ENCODE measurements around the gene SERPINA4. TPM values are rescaled to one million over a fixed set of nuclear protein-coding genes. Genes with fewer than 3 reads are reported as not detected.

SERPINA4 gene
- total and polyA plus RNA-seq, 9 of the 15 experiments (the other 6 are each of a cell fraction or from before 2014, with no cell fraction given) = not detected

DNA sequence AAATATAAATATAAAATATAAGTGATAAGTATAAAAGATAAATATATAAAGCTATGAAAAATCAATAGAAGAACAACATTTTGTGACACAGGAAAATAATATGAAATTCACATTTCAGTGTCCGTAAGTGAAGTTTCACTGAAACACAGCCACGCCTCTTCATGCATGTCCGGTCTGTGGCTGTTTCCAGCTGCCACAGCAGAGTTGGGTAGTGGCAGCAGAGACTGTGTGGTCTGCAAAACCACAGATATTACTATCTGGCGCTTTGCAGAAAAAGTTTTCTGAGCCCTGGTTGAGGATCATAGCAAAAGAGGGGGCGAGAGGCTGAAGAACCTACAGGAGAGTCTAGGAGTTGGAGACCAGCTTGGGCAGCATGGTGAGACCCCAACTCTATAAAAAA, 780 bp downstream of the SERPINA4 start:
- no TSS peak for BruUV-seq (replicated peaks)
- Histone ChIP-seq H3K27ac (ENCODE audit: extremely low read depth, low read depth, low read length) (no peak overlapping the region), H3K9me1 (ENCODE audit: control insufficient read depth, insufficient read depth, low read length) (no peaks in the 10 kb centered on the region), H3K9me3 (replicated peaks; ENCODE audit: control insufficient read depth, insufficient read depth, low read depth, low read length) (no peaks in the 10 kb centered on the region), H3K36me3 (ENCODE audit: control insufficient read depth, insufficient read depth, low read length) (no peaks in the 10 kb centered on the region), H3K4me1 (replicated peaks in 1 of 2; ENCODE audit: control insufficient read depth in 2 of 2, insufficient read depth in 2 of 2, low read length in 2 of 2) (no peaks in the 10 kb centered on the region), H3K9ac (ENCODE audit: insufficient read depth in 1 of 2, low read depth in 2 of 2, low read length in 2 of 2) (no peak overlapping the region), H3K27me3 (ENCODE audit: control insufficient read depth in 2 of 2, insufficient read depth in 2 of 2, low read length in 2 of 2) (no peaks in the 10 kb centered on the region), H3K4me3 (no peak overlapping the region), H2AFZ (ENCODE audit: low read depth, low read length) (no peak overlapping the region), H3K79me2 (ENCODE audit: control insufficient read depth, insufficient read depth, low read length) (no peaks in the 10 kb centered on the region), H3K4me2 (ENCODE audit: insufficient read depth, low read length) (no peak overlapping the region), H4K20me1 (replicated peaks; ENCODE audit: control insufficient read depth, insufficient read depth, low read length) (no peaks in the 10 kb centered on the region)
- ChIA-PET CTCF (ENCODE audit: low intra/inter-chr PET ratio) (no interaction called here), POLR2A (interaction anchor here (0.7 kb wide), 1 partner anchor 35 kb away, joined by 3 read pairs; no protein-coding TSS in a partner anchor)
- ATAC-seq = no peak
- intact Hi-C loops (cut with micrococcal nuclease) = no loop called here
- in situ Hi-C loops (cut with MboI) = no loop called here
- no peak for FAIRE-seq
- 2% methylated on average over 5 of the region's 5 CpGs for WGBS (ENCODE audit: insufficient coverage, low coverage, missing lambda C conversion rate)
- DNase-seq (ENCODE audit: extremely low read depth in 1 of 4, low spot score in 3 of 4) = no peak
- TF ChIP-seq NCOA4 (IDR thresholded peaks at IDR 0.05; ENCODE audit: partially characterized antibody) (no peak), TSC22D4 (tag; IDR thresholded peaks at IDR 0.05) (no peak), ELF4 (CRISPR knock-in tag; IDR thresholded peaks at IDR 0.05) (no peak), CBX8 (IDR thresholded peaks at IDR 0.05; ENCODE audit: borderline replicate concordance, extremely low read depth, low read depth, low read length, poor library complexity, severe bottlenecking) (no peak), FOXM1 (IDR thresholded peaks at IDR 0.05; ENCODE audit: low read depth) (no peak), FOXM1 (CRISPR knock-in tag; IDR thresholded peaks at IDR 0.05; ENCODE audit: low read depth) (no peak), HLTF (IDR thresholded peaks at IDR 0.05) (no peak), KLF6 (CRISPR knock-in tag; IDR thresholded peaks at IDR 0.05; ENCODE audit: borderline replicate concordance) (no peak), HDAC8 (tag; IDR thresholded peaks at IDR 0.05) (no peak)
- TF ChIP-seq, protein P1, sequence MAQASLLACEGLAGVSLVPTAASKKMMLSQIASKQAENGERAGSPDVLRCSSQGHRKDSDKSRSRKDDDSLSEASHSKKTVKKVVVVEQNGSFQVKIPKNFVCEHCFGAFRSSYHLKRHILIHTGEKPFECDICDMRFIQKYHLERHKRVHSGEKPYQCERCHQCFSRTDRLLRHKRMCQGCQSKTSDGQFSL (CRISPR knock-in tag; IDR thresholded peaks at IDR 0.05) = no peak
- TF ChIP-seq, protein P1 (tag; IDR thresholded peaks at IDR 0.05) = no peak
- TF ChIP-seq, protein P2, sequence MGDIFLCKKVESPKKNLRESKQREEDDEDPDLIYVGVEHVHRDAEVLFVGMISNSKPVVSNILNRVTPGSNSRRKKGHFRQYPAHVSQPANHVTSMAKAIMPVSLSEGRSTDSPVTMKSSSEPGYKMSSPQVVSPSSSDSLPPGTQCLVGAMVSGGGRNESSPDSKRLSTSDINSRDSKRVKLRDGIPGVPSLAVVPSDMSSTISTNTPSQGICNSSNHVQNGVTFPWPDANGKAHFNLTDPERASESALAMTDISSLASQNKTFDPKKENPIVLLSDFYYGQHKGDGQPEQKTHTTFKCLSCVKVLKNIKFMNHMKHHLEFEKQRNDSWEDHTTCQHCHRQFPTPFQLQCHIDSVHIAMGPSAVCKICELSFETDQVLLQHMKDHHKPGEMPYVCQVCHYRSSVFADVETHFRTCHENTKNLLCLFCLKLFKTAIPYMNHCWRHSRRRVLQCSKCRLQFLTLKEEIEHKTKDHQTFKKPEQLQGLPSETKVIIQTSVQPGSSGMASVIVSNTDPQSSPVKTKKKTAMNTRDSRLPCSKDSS (IDR thresholded peaks at IDR 0.05; ENCODE audit: low read depth, partially characterized antibody) = no peak
- TF ChIP-seq, protein P3, sequence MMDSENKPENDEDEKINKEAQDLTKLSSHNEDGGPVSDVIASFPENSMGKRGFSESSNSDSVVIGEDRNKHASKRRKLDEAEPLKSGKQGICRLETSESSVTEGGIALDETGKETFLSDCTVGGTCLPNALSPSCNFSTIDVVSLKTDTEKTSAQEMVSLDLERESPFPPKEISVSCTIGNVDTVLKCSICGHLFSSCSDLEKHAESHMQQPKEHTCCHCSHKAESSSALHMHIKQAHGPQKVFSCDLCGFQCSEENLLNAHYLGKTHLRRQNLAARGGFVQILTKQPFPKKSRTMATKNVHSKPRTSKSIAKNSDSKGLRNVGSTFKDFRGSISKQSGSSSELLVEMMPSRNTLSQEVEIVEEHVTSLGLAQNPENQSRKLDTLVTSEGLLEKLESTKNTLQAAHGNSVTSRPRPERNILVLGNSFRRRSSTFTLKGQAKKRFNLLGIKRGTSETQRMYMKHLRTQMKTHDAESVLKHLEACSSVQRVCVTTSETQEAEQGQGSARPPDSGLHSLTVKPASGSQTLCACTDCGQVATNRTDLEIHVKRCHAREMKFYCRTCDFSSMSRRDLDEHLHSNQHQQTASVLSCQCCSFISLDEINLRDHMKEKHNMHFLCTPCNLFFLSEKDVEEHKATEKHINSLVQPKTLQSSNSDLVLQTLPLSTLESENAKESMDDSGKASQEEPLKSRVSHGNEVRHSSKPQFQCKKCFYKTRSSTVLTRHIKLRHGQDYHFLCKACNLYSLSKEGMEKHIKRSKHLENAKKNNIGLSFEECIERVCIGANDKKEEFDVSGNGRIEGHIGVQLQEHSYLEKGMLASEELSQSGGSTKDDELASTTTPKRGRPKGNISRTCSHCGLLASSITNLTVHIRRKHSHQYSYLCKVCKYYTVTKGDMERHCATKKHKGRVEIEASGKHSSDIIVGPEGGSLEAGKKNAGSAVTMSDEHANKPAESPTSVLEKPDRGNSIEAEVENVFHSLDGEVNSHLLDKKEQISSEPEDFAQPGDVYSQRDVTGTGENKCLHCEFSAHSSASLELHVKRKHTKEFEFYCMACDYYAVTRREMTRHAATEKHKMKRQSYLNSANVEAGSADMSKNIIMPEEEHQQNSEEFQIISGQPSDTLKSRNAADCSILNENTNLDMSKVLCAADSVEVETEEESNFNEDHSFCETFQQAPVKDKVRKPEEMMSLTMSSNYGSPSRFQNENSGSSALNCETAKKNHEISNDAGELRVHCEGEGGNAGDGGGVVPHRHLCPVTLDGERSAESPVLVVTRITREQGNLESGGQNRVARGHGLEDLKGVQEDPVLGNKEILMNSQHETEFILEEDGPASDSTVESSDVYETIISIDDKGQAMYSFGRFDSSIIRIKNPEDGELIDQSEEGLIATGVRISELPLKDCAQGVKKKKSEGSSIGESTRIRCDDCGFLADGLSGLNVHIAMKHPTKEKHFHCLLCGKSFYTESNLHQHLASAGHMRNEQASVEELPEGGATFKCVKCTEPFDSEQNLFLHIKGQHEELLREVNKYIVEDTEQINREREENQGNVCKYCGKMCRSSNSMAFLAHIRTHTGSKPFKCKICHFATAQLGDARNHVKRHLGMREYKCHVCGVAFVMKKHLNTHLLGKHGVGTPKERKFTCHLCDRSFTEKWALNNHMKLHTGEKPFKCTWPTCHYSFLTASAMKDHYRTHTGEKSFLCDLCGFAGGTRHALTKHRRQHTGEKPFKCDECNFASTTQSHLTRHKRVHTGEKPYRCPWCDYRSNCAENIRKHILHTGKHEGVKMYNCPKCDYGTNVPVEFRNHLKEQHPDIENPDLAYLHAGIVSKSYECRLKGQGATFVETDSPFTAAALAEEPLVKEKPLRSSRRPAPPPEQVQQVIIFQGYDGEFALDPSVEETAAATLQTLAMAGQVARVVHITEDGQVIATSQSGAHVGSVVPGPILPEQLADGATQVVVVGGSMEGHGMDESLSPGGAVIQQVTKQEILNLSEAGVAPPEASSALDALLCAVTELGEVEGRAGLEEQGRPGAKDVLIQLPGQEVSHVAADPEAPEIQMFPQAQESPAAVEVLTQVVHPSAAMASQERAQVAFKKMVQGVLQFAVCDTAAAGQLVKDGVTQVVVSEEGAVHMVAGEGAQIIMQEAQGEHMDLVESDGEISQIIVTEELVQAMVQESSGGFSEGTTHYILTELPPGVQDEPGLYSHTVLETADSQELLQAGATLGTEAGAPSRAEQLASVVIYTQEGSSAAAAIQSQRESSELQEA (IDR thresholded peaks at IDR 0.05; ENCODE audit: low read depth) = no peak
